Stimulated activated naive CD4-positive, alpha-beta T cell treated with Interleukin-2 at 50 U/mL for 16 hours (primary cell): ENCODE measurements around the gene TACR1.

Experiments
- DNase-seq: peaks from one replicate; lab custom pipeline; 2025; lab: John Stamatoyannopoulos, UW

Gene TACR1

GRCh38 chr2:75047189-75047991 is 151.9 kb downstream of the TACR1 start:
- no peak for DNase-seq

GRCh38 chr2:75045526-75046050 is 153.7 kb downstream of the TACR1 start:
- no peak for DNase-seq

DNA sequence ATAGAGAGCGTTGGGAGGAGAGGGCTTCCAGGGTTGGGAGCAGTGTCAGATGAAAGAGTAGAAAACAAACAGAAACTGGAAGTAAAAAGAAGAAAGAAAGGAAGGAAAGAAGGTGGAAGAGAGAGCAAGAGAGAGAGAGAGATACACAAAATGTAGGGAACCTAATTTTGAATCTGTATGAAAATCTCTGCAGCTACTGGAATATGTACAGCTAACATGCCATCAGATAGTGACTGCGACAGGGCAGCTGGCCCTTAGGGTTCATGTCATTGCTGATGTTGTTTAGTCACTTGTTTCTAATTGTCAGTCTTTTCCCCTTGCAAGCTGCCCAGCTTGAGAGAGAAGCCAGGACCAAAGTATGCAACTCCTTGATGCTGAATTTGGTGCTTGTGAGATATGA is 155.0 kb downstream of the TACR1 start:
- no peak for DNase-seq

GRCh38 chr2:75042823-75043222 is 156.5 kb downstream of the TACR1 start:
- no peak for DNase-seq

DNA sequence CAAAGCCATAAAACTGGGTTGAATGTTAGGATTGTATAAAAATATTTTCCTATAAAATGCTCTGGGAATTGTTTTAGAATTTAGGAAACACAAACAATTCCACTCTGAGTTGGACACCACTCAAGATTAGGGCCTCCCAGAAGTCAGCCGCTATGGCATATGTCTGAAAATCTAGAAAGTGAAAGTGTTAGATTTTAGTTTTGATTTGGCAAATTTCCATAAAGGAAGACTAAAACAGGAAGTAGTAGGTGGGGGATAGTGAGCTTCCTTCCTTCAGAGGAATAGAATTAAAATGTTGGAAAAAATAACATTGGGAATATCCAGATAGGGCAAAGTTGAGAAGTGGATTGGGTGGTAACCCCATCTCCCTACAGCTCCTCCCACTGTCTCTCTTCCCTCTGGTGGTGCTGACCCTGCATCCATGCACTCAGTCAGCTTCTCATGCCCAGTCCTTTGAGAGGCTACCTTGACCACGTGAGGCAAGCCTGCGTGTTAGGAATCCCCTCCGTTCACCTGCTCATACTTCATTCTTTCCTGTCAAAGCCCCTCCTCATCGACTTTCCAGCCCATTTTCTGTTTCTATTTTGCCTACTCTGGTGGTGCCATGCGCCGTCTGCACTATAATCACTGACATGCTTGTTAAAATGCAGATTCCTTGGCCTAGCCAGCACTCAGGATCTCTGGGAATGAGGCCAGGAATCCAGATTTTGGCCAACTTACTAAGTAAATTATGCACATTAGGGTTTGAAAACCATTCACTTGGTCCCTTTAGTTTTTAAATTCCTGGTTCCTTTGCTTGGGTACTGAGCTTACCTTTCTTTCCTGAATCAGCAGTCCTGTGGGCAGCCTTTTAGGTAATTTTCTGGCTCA is 157.4 kb downstream of the TACR1 start:
- no peak for DNase-seq

- no peak for DNase-seq
Measured at GRCh38 chr2:75041226-75041625, 158.1 kb downstream of the TACR1 start.

- DNase-seq = no peak
Measured at GRCh38 chr2:75035444-75036353, 163.6 kb downstream of the TACR1 start.

DNA sequence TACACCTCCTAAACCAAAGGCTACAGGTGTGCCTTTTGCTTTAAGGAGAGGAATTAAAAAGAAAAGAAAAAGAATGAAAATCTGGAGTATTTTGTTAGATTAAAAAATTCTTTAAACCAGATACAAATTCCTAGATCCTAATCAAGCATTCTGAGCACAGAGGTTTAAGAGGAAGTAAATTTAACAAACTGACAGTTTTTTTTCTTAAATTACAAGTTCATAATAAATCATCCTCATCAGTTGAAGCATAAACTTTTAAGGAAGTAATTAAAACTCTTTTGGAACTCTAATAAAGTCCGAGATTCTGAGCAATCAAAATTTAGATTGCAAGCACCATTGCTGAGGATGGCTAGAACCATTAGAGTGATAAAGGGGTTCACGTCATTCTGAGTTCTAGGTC is 165.8 kb downstream of the TACR1 start:
- no peak for DNase-seq

DNA sequence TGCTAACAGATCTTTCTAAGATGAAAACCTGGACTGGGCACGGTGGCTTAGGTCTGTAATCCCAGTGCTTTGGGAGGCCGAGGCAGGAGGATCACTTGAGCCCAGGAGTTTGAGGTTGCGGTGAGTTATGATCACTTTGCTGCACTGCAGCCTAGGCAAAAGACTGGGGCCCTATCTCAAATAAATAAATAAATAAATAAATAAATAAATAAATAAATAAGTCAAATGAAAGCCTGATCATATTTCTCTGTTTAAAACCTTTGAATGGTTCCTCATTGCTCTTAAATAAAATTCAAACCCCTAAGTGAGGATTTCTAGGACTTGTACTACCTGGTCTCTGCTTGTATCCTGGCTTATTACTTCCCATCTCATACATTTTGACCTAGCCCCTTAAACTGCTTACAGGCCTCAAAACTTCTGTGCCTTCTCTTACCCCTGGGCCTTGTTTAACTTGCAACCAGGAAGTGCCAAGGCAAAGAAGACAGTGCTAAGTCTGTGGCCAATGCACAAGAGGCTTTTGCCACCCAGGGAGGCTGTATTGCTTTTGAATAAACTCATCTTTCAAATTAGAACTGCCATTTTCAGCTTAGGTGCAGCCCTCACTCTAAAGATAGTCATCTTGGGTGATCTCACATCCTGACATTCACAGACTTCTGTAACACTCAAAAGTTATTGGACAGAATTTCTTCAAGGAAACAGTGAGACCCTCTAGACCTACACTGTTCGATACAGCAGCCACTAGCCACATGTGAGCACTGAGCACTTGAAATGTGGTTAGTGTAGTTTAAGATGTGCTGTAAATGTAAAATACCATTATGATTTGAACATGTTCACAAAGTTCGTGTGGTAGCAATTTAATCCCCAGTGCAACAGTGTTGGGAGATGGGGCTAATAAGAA is 167.2 kb downstream of the TACR1 start:
- no peak for DNase-seq

DNA sequence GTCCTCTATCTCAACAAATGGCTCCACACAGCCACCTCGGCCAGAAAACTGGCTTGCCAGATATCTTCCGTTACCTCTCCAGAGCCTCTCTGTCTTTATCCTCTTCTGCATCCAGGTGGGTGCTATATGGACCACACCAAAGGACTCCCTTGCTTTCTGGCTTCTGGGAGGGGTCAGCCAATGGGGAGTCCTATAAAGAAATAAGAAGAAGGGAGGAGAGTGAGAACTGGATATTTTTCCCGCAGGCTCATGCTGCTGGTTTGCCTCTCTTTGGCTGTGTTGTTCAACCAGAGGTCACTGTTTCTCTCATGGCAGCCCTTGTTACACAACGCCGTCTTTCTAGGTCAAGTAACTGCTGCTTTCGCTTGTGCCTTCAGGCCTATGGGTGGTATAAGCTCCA is 168.1 kb downstream of the TACR1 start:
- no peak for DNase-seq

DNA sequence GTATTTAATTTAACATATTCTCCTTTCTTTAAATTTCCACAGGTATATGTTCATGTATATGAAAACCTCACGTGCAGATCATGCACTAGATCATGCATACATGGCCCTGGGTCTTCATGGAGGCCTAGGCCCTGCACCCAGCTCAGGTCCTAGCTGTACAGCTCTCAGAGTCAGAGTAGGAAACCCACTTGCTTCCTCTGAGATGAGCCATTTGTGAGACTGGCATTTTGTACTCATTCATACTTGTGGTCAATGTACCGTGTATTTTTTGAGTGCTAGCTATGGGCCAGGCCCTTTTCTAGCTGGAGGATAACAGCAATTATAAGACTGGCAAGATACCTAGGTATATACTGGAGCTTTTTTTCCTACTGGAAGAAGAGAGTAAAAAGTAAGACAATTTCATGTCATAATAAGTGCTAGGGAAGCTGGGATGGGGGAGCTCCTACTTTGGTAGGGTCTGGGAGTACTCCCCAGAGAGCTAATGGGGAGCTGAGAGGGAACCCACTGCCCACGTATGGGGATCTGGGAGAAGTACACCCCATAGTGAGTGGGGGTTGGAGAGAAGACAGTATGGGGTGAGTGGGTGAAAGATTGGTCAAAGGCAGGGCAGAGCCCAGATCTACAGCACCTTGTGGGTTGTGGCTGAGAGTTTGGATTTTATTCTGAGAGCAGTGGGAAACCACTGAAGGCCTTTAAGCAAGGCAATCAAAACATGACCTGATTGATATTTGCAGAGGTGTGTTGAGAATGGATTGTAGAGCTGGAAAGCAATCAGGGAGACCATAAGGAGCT is 168.9 kb downstream of the TACR1 start:
- no peak for DNase-seq

DNA sequence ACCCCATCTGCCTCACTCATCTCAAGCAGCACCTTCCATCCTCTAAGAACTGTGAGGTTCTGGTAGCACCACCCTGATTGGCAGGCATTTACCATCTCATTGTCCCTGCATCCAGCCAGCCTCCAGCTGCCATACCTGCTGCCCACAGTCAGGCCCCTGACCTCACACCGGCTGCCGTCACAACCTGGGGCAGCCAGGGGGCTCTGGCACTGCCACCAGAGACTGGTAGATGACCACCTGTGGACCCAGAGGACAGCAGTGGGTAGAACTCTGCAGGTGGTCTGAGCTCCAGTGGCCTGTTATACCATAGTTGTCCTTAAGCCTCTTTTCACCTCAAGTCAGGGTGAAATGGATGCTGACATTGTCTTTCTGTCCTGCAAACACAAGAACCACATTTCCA is 171.4 kb downstream of the TACR1 start:
- no peak for DNase-seq

DNA sequence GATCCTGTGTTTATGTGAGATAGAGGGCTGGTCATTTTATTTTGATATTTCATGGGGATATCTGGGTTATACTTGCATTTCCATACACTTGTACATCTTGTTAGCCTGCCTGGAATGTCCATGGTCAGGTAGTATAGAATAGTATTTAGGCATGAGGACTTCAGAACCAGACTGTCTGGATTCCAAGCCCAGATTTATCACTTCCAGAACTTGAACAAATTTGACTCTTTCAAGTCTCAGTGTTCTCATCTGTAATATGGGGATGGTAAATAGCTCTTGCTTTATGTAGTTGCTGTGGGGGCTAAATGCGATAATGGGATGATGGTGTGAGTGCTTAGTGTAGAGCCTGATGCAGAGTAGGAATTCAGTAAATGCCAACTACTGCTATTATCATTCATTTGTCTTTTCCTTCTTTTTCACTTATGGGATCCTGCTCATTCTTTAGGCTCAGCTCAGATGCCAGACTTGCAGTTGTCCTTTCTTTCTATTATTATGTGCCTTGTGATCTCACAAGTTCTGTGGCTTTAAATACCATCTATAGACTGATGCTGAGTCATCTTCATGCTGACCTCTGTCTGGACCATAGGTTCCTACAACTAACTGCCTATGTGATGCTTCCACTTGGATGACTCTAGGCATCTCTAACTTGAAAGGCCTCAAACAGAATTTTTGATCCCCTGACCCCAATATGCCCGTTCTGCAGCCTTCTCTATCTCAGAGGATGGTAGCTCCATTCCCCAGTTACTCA is 173.5 kb downstream of the TACR1 start:
- no peak for DNase-seq

DNA sequence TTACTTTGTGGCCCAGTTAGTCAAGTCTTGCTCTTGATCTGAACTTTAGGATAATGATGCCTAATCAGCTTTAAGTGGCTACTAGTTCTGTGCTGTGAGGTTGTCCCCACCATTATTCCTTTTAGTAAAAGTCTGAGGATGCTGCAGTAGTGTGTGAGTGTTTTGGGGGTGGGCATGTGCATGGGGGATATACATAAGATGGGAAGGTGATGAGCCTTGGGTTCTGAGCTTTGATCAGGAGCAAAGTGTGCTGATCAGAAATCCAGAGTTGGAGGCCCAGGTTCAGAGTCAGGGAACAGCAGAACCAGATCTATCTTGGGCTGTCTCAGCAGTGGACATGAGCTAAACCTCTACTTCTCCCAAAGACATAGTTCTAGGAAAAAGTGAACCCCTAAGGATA is 174.1 kb downstream of the TACR1 start:
- DNase-seq = no peak

DNA sequence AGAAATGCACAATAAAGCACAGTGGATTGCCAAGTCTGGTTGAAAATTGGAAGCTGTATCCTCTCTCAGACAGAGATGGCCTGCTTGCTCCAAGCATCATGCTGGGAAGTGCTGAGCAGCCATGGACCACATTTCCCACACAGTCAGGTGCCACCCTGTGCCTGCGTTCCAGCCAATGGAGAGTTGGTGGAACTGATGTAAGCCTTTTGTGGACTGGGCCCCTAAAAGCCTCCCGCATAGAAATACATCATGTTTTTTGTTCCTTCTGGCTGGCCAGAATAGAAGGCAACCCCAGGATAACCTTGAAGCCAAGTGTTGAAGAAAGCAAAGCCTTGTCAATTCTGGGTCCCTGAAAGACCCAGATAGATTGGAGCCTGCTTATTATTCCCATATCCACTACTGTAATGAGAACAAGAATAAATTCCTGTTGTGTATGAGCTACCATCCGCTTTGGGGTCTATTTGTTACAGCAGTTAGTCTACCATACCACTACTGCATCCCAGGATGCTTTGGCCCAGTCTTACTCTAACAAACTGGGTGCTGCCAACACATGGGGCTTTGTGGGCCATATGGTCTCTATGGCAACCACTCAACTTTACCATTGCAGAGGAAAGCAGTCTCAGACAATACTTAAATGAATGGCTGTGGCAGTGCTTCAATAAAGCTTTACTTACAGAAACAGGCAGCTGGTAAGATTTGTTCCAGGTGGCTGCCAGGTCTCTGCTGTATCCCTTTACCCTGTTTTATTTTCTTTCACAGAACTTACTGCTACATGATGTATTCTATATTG is 175.5 kb downstream of the TACR1 start:
- DNase-seq = no peak

DNA sequence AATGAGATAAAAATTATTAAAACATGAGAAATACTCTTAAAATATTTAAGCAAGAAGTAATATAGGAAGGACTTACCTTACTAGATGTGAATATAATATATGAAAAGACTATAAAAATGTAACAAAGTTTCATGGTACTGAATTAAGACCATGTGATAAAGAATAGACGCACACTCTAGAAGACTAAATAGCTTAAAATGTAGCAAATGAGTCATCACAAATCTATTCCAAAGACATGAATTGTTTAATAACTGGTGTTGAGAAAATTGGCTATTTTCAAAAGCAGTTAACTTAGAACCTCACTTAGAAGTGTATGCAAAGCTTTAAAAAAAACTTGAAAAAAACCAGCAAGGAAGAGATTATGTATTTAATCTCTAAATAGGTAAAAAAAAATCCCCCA is 176.8 kb downstream of the TACR1 start:
- no peak for DNase-seq

GRCh38 chr2:75021672-75022071 is 177.6 kb downstream of the TACR1 start:
- no peak for DNase-seq

- no peak for DNase-seq
Measured at GRCh38 chr2:75020476-75020875, 178.8 kb downstream of the TACR1 start.

DNA sequence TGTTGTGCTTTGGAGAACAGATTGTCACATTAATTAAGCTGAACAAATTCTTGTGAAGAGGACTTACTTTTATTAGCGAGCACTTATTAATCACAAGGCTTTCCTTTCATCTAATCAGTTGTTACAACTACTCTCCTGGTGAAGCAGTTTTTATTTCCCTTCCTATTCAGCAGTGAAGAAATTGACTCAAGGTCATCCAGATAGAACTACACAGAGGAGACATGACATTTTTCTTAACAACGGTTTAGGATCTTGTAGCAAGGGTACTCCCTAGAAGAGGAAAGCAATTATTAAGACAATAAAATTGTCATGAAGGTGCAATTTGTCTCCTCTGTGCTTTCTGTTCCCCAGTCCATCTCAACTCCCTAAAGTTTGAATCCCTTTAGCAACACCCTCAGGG is 179.5 kb downstream of the TACR1 start:
- DNase-seq = no peak
